Keratinocyte (primary cell): ENCODE results near the gene U2SURP. TPM values are rescaled to one million over a fixed set of nuclear protein-coding genes. Genes with fewer than 3 reads are reported as not detected.
A peak's percentile ranks its signal among the peaks of the same experiment; 100 is the strongest.
"Not testable (repeated sequence)": the region's sequence is repeated elsewhere in the genome, so short reads cannot be mapped to it uniquely, and the experiment has no call there.

Experiments used
- DNase-seq: peaks from one replicate; pipeline ENCODE4 v3.0.0-alpha.2; 2011; ENCODE audit warnings: low read depth, missing footprints, low spot score
- FAIRE-seq: peaks from 2 replicates; lab custom pipeline; 2011; peaks lifted over from hg19 to GRCh38; lab: Jason Lieb, UNC
- H2AFZ ChIP-seq: 2 replicates; pipeline ENCODE4 v1.6.0; 2012; ENCODE audit warnings: low read length, control low read depth, inconsistent platforms; ENCODE audit not compliant: control insufficient read depth
- H3K27ac ChIP-seq: 2 replicates; pipeline ENCODE4 v1.5.1; 2011; ENCODE audit warnings: low read length; ENCODE audit not compliant: control insufficient read depth, insufficient read depth
- H3K27me3 ChIP-seq: 3 replicates; pipeline ENCODE4 v1.6.0; 2011; ENCODE audit warnings: low read length; ENCODE audit not compliant: control insufficient read depth, insufficient read depth; ENCODE audit errors: extremely low read depth
- H3K36me3 ChIP-seq, 2 experiments: 2 replicates in 1 of 2; 3 replicates in 1 of 2; pipeline ENCODE4 v1.5.1; 2011; ENCODE audit warnings: low read length in 2 of 2, mild to moderate bottlenecking in 1 of 2; ENCODE audit not compliant: control insufficient read depth in 2 of 2, insufficient read depth in 2 of 2; ENCODE audit errors: extremely low read depth in 1 of 2
- H3K4me1 ChIP-seq: 3 replicates; pipeline ENCODE4 v1.5.1; 2011; ENCODE audit warnings: low read length; ENCODE audit not compliant: control insufficient read depth, insufficient read depth; ENCODE audit errors: extremely low read depth
- H3K4me2 ChIP-seq: 3 replicates; pipeline ENCODE4 v1.6.0; 2011; ENCODE audit warnings: low read depth, low read length; ENCODE audit not compliant: control insufficient read depth, insufficient read depth; ENCODE audit errors: extremely low read depth
- H3K4me3 ChIP-seq, 3 experiments: fragments of 200-600 bp in 1 of 3; sonication (generic) in 1 of 3; 2 replicates in 2 of 3; 3 replicates in 1 of 3; pipeline ENCODE4 v1.5.1; 2011 to 2016; ENCODE audit warnings: low read length in 3 of 3, mild to moderate bottlenecking in 3 of 3, control low read depth in 2 of 3, inconsistent platforms in 1 of 3, low read depth in 1 of 3, mixed read lengths in 1 of 3, mixed run types in 1 of 3, moderate library complexity in 1 of 3; ENCODE audit not compliant: control insufficient read depth in 2 of 3, insufficient read depth in 2 of 3; ENCODE audit errors: extremely low read depth in 1 of 3
- H3K79me2 ChIP-seq: 2 replicates; pipeline ENCODE4 v1.6.0; 2012; ENCODE audit warnings: low read length; ENCODE audit not compliant: control insufficient read depth, insufficient read depth
- H3K9ac ChIP-seq: 3 replicates; pipeline ENCODE4 v1.6.0; 2011; ENCODE audit warnings: low read length; ENCODE audit not compliant: control insufficient read depth, insufficient read depth; ENCODE audit errors: extremely low read depth
- H3K9me1 ChIP-seq: 3 replicates; pipeline ENCODE4 v1.6.0; 2011; ENCODE audit warnings: low read length; ENCODE audit not compliant: control insufficient read depth, insufficient read depth; ENCODE audit errors: extremely low read depth
- H3K9me3 ChIP-seq: 2 replicates; pipeline ENCODE4 v1.5.1; 2012; ENCODE audit warnings: low read depth, low read length; ENCODE audit not compliant: control insufficient read depth
- H4K20me1 ChIP-seq: 3 replicates; pipeline ENCODE4 v1.6.0; 2011; ENCODE audit warnings: low read length; ENCODE audit not compliant: control insufficient read depth, insufficient read depth; ENCODE audit errors: extremely low read depth
- EZH2 ChIP-seq: IDR thresholded peaks from one replicate; pipeline ENCODE4 v1.6.1; 2012; ENCODE audit warnings: inconsistent platforms, mild to moderate bottlenecking, low read length, moderate library complexity
- dilution Hi-C: fragments of 300-500 bp; cut with MboI; formaldehyde crosslinking; loops from one replicate; pipeline ENCODE4 v1.7.0; 2020; ENCODE audit warnings: low sequenced_read_pairs; ENCODE audit not compliant: extremely low pct_ligation_motif_present
- polyA plus RNA-seq, 5 experiments: library from polyadenylated mRNA; depleted of rRNA in 3 of 5; stranded (reverse) in 3 of 5; stranded (forward) in 1 of 5; unstranded in 1 of 5; fragments of >200 nt; gene quantifications; 1 replicate in 1 of 5; 2 replicates in 3 of 5; 3 replicates in 1 of 5; pipeline versions ENCODE4 v1.2.1 to v1.2.3, GENCODE V29; 2011 to 2012; ENCODE audit warnings: missing spikeins in 2 of 5, low read depth in 1 of 5, low replicate concordance in 1 of 5
- TF ChIP-seq, protein P1 (sequence below), 3 experiments: IDR thresholded peaks in 1 of 3; conservative IDR thresholded peaks in 1 of 3; optimal IDR thresholded peaks in 1 of 3; 2 replicates in 2 of 3; 3 replicates in 1 of 3; pipeline versions ENCODE3 to v1.5.1; 2011; ENCODE audit warnings: low read length in 3 of 3, mild to moderate bottlenecking in 3 of 3, moderate library complexity in 2 of 3, control low read depth in 1 of 3, inconsistent platforms in 1 of 3; ENCODE audit not compliant: insufficient read depth in 2 of 3; ENCODE audit errors: extremely low read depth in 1 of 3

U2SURP gene
- polyA plus RNA-seq, 1 donor (not counting 4 experiments of a cell fraction or from before 2014, with no cell fraction given): 75.9 TPM

DNA sequence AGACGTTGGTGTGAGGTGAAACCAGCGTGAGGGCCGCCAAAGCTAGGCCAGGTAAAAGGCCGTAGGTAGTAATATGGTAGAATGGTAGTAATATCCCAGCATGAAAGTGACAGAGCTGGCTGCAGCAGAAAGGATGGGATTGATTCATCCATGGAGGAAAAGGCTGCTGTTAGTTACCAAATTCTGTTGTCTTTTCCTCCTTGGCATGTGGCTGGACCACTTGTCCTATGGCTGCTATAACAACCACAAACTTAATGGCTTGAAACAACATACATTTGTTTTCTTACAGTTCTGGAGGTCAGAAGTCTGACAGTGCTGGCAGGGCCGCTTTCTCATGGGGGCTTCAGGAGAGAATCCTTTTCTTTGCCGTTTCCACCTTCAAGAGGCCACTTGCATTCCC lies 70.4 kb downstream of the U2SURP start:
- dilution Hi-C loops: no loop called here
- FAIRE-seq (no peak), DNase-seq (no peak)
- peak overlapping the region; percentile 13 for H3K27ac ChIP-seq
- H3K36me3 ChIP-seq: no peaks in the 10 kb centered on the region
- no peaks in the 10 kb centered on the region for H3K27me3 ChIP-seq
- no peaks in the 10 kb centered on the region for H3K79me2 ChIP-seq
- no peak overlapping the region for H3K9ac ChIP-seq
- H3K4me2 ChIP-seq: peak overlapping the region; percentile 8
- peaks cover 15% of the 10 kb centered on the region for H3K4me1 ChIP-seq
- H4K20me1 ChIP-seq: no peaks in the 10 kb centered on the region
- no peaks in the 10 kb centered on the region for H3K9me3 ChIP-seq
- no peak overlapping the region for H2AFZ ChIP-seq
- TF ChIP-seq, protein P1, sequence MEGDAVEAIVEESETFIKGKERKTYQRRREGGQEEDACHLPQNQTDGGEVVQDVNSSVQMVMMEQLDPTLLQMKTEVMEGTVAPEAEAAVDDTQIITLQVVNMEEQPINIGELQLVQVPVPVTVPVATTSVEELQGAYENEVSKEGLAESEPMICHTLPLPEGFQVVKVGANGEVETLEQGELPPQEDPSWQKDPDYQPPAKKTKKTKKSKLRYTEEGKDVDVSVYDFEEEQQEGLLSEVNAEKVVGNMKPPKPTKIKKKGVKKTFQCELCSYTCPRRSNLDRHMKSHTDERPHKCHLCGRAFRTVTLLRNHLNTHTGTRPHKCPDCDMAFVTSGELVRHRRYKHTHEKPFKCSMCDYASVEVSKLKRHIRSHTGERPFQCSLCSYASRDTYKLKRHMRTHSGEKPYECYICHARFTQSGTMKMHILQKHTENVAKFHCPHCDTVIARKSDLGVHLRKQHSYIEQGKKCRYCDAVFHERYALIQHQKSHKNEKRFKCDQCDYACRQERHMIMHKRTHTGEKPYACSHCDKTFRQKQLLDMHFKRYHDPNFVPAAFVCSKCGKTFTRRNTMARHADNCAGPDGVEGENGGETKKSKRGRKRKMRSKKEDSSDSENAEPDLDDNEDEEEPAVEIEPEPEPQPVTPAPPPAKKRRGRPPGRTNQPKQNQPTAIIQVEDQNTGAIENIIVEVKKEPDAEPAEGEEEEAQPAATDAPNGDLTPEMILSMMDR (optimal IDR thresholded peaks at IDR 0.05 in 1 of 3, IDR thresholded peaks at IDR 0.05 in 1 of 3, conservative IDR thresholded peaks at IDR 0.05 in 1 of 3; ENCODE audit: extremely low read depth in 1 of 3, insufficient read depth in 2 of 3, low read length in 3 of 3): no peak
- TF ChIP-seq EZH2: no peak
- no peaks in the 10 kb centered on the region for H3K9me1 ChIP-seq
- H3K4me3 ChIP-seq: no peak overlapping the region

DNA sequence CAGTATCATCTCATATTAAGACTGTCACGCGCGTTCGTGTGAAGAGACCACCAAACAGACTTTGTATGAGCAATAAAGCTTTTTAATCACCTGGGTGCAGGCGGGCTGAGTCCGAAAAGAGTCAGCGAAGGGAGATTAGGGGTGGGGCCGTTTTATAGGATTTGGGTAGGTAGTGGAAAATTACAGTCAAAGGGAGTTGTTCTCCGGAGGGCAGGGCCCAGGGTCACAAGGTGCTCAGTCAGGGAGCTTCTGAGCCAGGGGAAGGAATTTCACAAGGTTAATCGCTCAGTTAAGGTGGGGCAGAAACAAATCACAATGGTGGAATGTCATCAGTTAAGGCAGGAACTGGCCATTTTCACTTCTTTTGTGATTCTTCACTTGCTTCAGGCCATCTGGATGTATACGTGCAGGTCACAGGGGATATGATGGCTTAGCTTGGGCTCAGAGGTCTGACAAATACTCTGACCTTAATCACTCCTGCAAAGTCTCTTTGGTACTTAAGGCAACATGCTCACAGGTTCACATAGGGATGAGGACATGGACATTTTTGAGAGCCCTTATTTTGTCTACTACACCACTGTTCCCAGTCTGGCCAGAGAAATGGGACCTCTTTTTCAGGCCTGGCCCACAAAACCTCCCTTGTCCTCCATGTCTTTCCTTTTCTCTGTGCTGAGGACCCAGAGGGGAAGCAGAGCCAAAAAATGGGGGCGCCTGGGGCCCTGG lies 71.1 kb downstream of the U2SURP start:
- H3K36me3 ChIP-seq, H3K9me1 ChIP-seq, H3K9me3 ChIP-seq, dilution Hi-C loops, H3K9ac ChIP-seq, H3K79me2 ChIP-seq, H3K4me3 ChIP-seq, FAIRE-seq, H4K20me1 ChIP-seq, DNase-seq, H3K4me2 ChIP-seq, H2AFZ ChIP-seq, H3K27ac ChIP-seq, H3K27me3 ChIP-seq: not testable (repeated sequence)
- H3K4me1 ChIP-seq: peaks cover 15% of the 10 kb centered on the region

DNA sequence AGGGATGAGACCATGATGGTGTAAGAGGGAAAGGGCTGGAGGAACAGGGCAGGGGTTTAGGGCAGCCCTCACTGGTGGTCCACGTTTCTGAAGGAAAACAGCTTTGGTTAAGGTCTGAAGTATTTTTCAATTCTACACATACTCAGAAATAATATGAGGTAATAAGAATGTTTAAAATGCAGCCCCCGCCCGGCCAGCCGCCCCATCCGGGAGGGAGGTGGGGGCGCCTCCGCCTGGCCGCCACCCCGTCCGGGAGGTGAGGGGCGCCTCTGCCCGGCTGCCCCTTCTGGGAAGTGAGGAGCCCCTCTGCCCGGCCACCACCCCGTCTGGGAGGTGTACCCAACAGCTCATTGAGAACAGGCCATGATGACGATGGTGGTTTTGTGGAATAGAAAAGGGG lies 72.2 kb downstream of the U2SURP start:
- H3K79me2 ChIP-seq, dilution Hi-C loops, H3K4me3 ChIP-seq, H3K9me1 ChIP-seq, H3K9me3 ChIP-seq, H2AFZ ChIP-seq, H3K27ac ChIP-seq, H3K4me2 ChIP-seq, DNase-seq, FAIRE-seq, H3K27me3 ChIP-seq, H3K9ac ChIP-seq, H3K36me3 ChIP-seq, H4K20me1 ChIP-seq: not testable (repeated sequence)
- H3K4me1 ChIP-seq: peaks cover 15% of the 10 kb centered on the region

DNA sequence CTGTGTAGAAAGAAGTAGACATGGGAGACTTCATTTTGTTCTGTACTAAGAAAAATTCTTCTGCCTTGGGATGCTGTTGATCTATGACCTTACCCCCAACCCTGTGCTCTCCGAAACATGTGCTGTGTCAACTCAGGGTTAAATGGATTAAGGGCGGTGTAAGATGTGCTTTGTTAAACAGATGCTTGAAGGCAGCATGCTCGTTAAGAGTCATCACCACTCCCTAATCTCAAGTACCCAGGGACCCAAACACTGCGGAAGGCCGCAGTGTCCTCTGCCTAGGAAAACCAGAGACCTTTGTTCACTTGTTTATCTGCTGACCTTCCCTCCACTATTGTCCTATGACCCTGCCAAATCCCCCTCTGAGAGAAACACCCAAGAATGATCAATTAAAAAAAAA lies 72.6 kb downstream of the U2SURP start:
- dilution Hi-C loops, H3K4me2 ChIP-seq: not testable (repeated sequence)

More for the DNA sequence above, 72.6 kb downstream of the U2SURP start:
- H3K9ac ChIP-seq, H3K36me3 ChIP-seq, FAIRE-seq, H3K27ac ChIP-seq, H2AFZ ChIP-seq, H4K20me1 ChIP-seq, H3K27me3 ChIP-seq, H3K9me3 ChIP-seq, H3K4me3 ChIP-seq, H3K79me2 ChIP-seq, H3K9me1 ChIP-seq, DNase-seq: not testable (repeated sequence)
- H3K4me1 ChIP-seq: peaks cover 15% of the 10 kb centered on the region
